Naive thymus-derived CD8-positive, alpha-beta T cell (primary cell): Measurements from ENCODE around the gene CRYGS. TPM values are rescaled to one million over a fixed set of nuclear protein-coding genes. Genes with fewer than 3 reads are reported as not detected.
"Not testable (repeated sequence)": the region's sequence is repeated elsewhere in the genome, so short reads cannot be mapped to it uniquely, and the experiment has no call there.

Experiments
- ATAC-seq, 2 donors: fragments of 150-1000 bp; cut with Tn5 transposase in 1 of 2; sonication (Bioruptor Pico), chemical (Tn5 transposase) in 1 of 2; 1 replicate in 1 of 2; 2 replicates in 1 of 2; pipeline ENCODE4 v1.10.0; 2021; ENCODE audit warnings: mild to moderate bottlenecking in 2 of 2, moderate library complexity in 2 of 2
- POLR2A ChIA-PET: fragments of 350-600 bp; sonication (Branson Sonifier 250); formaldehyde crosslinking; loops from one replicate; lab custom pipeline; 2021; ENCODE audit warnings: antibody characterized with exemption; lab: Charles Lee
- DNase-seq, 10 donors: peaks; one replicate each; pipeline versions ENCODE4 v3.0.0 to v3.0.0-alpha.2; 2020 to 2022
- H3K27ac Mint-ChIP-seq, 10 donors: one replicate each; pipeline ENCODE4 v1.8.0; 2020 to 2022; ENCODE audit warnings: mild to moderate bottlenecking in 10 of 10, mixed read lengths in 10 of 10, moderate library complexity in 4 of 10, inconsistent platforms in 1 of 10
- H3K27me3 Mint-ChIP-seq, 5 donors: one replicate each; pipeline ENCODE4 v1.8.0; 2021 to 2022; ENCODE audit warnings: mixed read lengths in 5 of 5
- H3K36me3 Mint-ChIP-seq, 3 donors: one replicate each; pipeline ENCODE4 v1.8.0; 2020 to 2022; ENCODE audit warnings: mixed read lengths in 3 of 3, mild to moderate bottlenecking in 2 of 3, inconsistent platforms in 1 of 3
- H3K4me1 Mint-ChIP-seq, 4 donors: one replicate each; pipeline ENCODE4 v1.8.0; 2021 to 2022; ENCODE audit warnings: mixed read lengths in 4 of 4
- H3K4me3 Mint-ChIP-seq, 10 donors: one replicate each; pipeline ENCODE4 v1.8.0; 2020 to 2022; ENCODE audit warnings: mild to moderate bottlenecking in 10 of 10, mixed read lengths in 10 of 10, moderate library complexity in 6 of 10, inconsistent platforms in 1 of 10
- H3K9me3 Mint-ChIP-seq, 9 donors: one replicate each; pipeline ENCODE4 v1.8.0; 2020 to 2022; ENCODE audit warnings: mixed read lengths in 9 of 9, mild to moderate bottlenecking in 3 of 9, inconsistent platforms in 1 of 9, moderate library complexity in 1 of 9
- polyA plus RNA-seq, 3 donors: library from polyadenylated mRNA; unstranded; fragments of 300-500 nt; fragmentation: Illumina TruSeq; gene quantifications; one replicate each; pipeline ENCODE4 v1.2.3, GENCODE V29; 2021
- total RNA-seq, 8 experiments: library from RNA in 2 of 8; stranded (reverse) in 2 of 8; gene quantifications; one replicate each; pipeline ENCODE4 v1.2.3 and lab custom pipeline; 2021 to 2026

CRYGS gene
- total and polyA plus RNA-seq, 5 experiments from 2014 or later: 0.24 to 12.1 (median 0.43) TPM

DNA sequence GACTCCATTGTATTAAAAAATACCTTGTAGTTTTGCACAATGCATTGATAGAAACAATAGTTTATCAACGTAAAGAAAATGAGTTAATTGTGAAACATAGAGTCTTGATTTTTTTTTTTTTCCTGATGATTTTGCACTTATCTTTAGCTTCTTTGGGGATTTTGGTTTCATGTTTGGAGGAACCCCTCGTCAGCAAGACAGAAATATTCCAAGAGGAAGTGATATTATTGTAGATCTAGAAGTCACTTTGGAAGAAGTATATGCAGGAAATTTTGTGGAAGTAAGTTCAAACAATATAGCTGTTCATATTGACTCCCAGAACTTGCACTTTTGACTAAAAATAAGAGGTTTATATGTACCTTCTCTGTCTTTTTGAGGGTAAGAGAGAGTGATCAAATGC is 33.3 kb upstream of the CRYGS start:
- peaks cover 9 to 26% (median 14%) of the 10 kb centered on the region in 4 donors for H3K4me1 Mint-ChIP-seq
- H3K27me3 Mint-ChIP-seq: no peaks in the 10 kb centered on the region
- DNase-seq: no peak
- peaks cover 0 to 94% (median 24%) of the 10 kb centered on the region in 3 donors for H3K36me3 Mint-ChIP-seq
- POLR2A ChIA-PET: interaction anchor here (0.7 kb wide), 1 partner anchor 206 kb away, joined by 3 read pairs; the partner anchor contains the start of gene EIF4A2
- H3K4me3 Mint-ChIP-seq: no peak overlapping the region
- peak overlapping the region in 1 of 10 donors; percentile 78 for H3K27ac Mint-ChIP-seq
- no peak for ATAC-seq
- H3K9me3 Mint-ChIP-seq: no peaks in the 10 kb centered on the region

DNA sequence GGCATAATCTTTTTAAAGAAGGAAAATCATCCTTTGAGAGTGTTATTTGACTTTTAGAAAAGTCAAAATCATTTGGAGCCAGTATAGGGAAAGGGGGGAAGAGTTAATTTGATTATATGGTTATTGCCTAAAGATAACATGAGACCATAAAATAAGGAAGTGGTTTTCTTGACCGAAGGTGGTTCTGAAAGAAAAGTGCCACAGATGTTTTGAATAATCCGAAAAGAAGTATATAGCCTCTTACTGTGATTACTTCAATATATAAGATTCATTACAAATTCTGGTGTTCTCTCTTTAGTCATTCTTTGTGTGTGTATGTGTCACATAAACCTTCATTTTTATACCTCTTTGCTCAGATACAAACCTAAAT is 27.4 kb upstream of the CRYGS start:
- Mint-ChIP-seq H3K4me3 (peak overlapping the region; percentile 91 to 99 (median 96)), H3K27me3 (no peaks in the 10 kb centered on the region), H3K4me1 (peaks cover 26 to 53% (median 48%) of the 10 kb centered on the region in 4 donors), H3K9me3 (no peaks in the 10 kb centered on the region), H3K36me3 (peaks cover 0 to 43% (median 17%) of the 10 kb centered on the region in 3 donors), H3K27ac (peak overlapping the region; percentile 74 to 99 (median 98))
- POLR2A ChIA-PET: interaction anchor here (1.4 to 5.6 kb wide), 4 partner anchors 9 to 634 kb away, joined by 3 to 85 read pairs (median 16); partner anchors contain the start of genes EIF4A2 and TRA2B
- no peak for DNase-seq
- no peak for ATAC-seq

DNA sequence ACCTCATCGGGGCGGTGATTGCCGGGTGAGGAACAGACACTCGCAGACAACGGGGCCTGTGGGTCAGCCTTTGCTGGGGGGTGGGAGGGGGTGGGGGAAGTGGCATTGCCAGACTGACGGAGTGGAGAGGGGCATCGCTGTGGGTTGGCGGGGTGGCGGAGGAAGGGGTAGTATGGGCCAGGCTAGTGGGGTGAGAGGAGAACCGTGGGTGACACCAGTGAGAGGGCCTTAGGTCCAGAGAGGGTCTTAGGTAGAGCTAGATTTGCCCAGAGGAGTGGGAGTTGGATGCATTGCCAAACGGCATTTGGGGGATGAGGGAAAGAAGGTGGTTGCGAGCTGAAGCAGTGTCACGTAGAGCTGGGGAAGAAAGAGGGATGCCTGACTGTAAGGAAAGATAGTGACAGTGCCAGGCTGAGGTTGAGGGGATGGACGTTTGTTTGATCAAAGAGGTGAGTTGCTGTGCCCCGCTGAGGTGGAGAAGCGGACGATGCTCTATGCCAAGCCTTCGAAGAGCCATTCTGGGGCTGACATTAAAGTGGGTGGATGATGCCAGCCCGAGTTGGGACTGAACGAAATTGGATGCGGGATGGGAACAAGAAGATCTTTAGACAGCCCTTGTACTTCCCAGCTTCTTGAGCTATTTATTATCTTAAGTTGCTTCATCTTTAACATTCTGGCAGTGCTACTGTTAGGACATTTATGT is 26.9 kb upstream of the CRYGS start:
- ATAC-seq (no peak), DNase-seq (peak in 2 of 10 donors; percentile 1 to 4)
- Mint-ChIP-seq H3K9me3 (no peaks in the 10 kb centered on the region), H3K27me3 (no peaks in the 10 kb centered on the region), H3K36me3 (peaks cover 0 to 38% (median 13%) of the 10 kb centered on the region in 3 donors), H3K4me3 (peak overlapping the region; percentile 91 to 99 (median 96)), H3K27ac (peak overlapping the region; percentile 74 to 99 (median 98)), H3K4me1 (peaks cover 30 to 59% (median 53%) of the 10 kb centered on the region in 4 donors)
- POLR2A ChIA-PET: interaction anchor here (0.9 to 5.6 kb wide), 9 partner anchors 9 to 985 kb away, joined by 3 to 85 read pairs (median 5); partner anchors contain the start of genes EIF4A2, SENP2 and TRA2B

DNA sequence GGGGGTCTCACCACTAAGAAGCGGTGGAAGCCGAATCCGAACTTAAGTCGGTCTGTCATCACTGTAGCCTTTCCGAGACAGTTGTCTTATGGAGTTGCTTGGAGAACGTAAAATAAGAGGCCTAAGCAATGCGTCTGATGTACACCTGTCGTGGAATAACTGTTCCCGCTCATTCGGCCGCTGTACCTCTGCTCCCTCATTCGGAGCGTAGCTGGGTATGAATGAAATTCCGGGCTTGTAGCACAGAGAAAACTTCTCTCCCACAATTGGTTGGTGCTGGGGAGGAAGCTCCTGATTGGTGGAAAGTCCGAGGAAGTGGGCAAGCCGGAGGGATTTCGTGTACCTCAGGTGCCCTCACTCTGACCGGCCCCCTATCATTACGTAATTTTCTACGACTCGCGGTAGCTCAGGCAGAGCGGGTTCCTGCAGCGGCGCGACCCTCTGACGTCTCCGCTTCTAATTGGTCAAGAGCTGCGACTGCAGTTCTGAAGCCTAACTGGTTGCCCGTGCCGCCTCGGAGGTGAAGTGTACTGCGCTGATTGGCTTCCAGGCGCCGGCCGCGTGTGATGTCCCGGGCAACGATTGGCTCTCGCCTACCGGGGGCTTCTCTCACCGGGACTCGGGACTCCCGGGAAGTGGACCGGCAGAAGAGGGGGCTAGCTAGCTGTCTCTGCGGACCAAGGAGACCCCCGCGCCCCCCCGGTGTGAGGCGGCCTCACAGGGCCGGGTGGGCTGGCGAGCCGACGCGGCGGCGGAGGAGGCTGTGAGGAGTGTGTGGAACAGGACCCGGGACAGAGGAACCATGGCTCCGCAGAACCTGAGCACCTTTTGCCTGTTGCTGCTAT is 26.1 kb upstream of the CRYGS start, which contains the start of gene DNAJB11:
DNAJB11 (plus strand) TSS at position 625 of the 845 bp plus-strand sequence; CDS start at position 803, 178 bp downstream.
- Mint-ChIP-seq H3K9me3 (no peaks in the 10 kb centered on the region), H3K4me1 (peaks cover 28 to 65% (median 53%) of the 10 kb centered on the region in 4 donors), H3K27me3 (no peaks in the 10 kb centered on the region), H3K36me3 (peaks cover 0 to 30% (median 8%) of the 10 kb centered on the region in 3 donors), H3K4me3 (peak within 1 kb of the TSS; percentile 91 to 99 (median 96)), H3K27ac (peak within 1 kb of the TSS; percentile 78 to 99 (median 98))
- DNase-seq: peak; percentile 92 to 99 (median 98)
- ATAC-seq: peak; percentile 84 to 86
- POLR2A ChIA-PET: interaction anchor here (0.9 to 5.6 kb wide), 9 partner anchors 8 to 984 kb away, joined by 3 to 85 read pairs (median 5); partner anchors contain the start of genes EIF4A2, SENP2 and TRA2B

DNA sequence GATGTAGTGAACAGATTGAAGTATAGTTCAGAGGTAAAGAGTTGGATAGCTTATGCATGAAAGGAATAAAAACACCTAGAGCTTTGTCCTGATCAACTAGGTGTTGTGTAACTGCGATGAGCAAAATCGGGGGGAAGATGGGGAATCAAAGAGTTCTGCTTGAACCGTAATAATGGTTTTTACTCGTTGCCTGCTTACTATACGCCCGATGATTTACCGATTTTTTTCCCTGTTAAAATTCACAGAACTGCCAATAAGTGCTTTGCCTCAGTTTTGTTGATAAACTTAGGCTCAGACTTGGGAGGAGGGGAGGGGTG is 25.6 kb upstream of the CRYGS start:
- peaks cover 0 to 25% (median 8%) of the 10 kb centered on the region in 3 donors for H3K36me3 Mint-ChIP-seq
- no peak for DNase-seq
- H3K9me3 Mint-ChIP-seq: no peaks in the 10 kb centered on the region
- peak overlapping the region; percentile 78 to 99 (median 98) for H3K27ac Mint-ChIP-seq
- POLR2A ChIA-PET: interaction anchor here (0.9 to 5.6 kb wide), 7 partner anchors 47 to 984 kb away, joined by 3 to 85 read pairs (median 5); partner anchors contain the start of genes EIF4A2, SENP2 and TRA2B
- no peak for ATAC-seq
- H3K4me3 Mint-ChIP-seq: peak overlapping the region; percentile 91 to 99 (median 96)
- H3K27me3 Mint-ChIP-seq: no peaks in the 10 kb centered on the region
- peaks cover 28 to 68% (median 53%) of the 10 kb centered on the region in 4 donors for H3K4me1 Mint-ChIP-seq

DNA sequence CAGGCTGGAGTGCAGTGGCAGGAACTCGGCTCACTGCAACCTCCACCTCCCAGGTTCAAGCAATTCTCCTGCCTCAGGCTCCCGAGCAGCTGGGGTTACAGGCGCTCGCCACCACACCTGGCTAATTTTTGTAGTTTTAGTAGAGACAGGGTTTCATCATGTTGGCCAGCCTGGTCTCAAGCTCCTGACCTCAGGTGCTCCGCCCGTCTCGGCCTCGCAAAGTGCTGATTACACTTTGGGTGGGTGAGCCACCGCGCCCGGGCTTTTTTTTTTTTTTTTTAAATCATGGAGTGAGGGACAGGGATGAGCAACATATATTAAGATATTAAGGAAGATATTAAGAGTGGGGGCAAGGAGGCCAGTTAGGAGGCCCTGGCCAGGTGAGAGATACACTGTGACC is 25.2 kb upstream of the CRYGS start:
- POLR2A ChIA-PET: interaction anchor here (2.7 to 5.6 kb wide), 2 partner anchors 215 to 632 kb away, joined by 22 to 85 read pairs; partner anchors contain the start of genes EIF4A2 and TRA2B
- Mint-ChIP-seq H3K36me3 (peaks cover 0 to 21% (median 8%) of the 10 kb centered on the region in 3 donors), H3K4me3 (peak overlapping the region; percentile 91 to 99 (median 96)), H3K27ac (peak overlapping the region in 9 of 10 donors; percentile 91 to 99 (median 99)), H3K4me1 (peaks cover 28 to 69% (median 53%) of the 10 kb centered on the region in 4 donors)
- ATAC-seq, DNase-seq, H3K27me3 Mint-ChIP-seq, H3K9me3 Mint-ChIP-seq: not testable (repeated sequence)

DNA sequence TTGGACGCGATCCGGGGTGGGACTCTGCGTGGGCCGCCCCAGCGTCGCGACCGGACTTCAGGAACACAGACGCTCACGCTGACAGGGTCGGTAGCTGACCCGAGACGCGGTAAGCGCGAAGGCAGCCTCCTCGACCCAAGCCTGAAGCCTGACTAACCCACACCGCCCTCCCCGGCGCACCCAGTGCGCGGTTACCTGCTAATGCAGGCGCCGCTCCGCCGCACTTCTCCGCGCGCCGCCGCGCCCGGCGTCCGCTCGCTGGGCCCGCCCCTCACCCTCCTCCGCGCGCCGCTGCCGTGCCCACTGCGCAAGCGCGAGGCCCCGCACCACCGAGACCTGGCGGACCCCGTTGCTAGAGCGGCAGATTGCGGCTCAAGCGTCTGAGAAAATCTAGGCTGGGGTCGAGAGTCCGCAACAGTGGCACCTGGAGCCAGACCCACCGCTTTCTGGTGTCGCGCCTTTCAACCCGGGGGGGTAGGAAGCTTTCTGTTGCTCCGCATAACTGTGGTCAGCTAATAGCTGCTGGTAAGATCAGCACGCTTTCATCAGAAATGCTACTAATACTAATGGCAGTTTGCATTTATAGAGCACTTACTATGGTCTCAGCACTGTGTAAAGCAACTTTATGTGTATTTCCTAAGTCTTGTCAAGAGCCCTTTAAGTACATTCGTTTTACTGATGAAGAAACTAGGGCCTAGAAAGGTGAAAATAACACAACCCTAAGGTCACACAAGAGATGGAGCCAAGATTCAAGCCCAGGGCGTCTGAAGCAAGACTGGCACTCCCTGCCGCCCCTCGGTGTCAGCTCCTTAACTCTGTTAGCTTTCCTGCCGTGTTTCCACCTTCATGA is 23.1 kb upstream of the CRYGS start, which contains the start of gene TBCCD1:
TBCCD1 (minus strand) TSS at position 268 of the 850 bp plus-strand sequence. CDS start 3,010 bp downstream, outside the sequence.
- peak within 1 kb of the TSS; percentile 92 to 97 (median 94) for H3K4me3 Mint-ChIP-seq
- peak within 1 kb of the TSS; percentile 91 to 98 (median 97) for H3K27ac Mint-ChIP-seq
- DNase-seq: peak; percentile 88 to 100 (median 96)
- POLR2A ChIA-PET: interaction anchor here (1.3 to 5.6 kb wide), 3 partner anchors 49 to 630 kb away, joined by 4 to 85 read pairs (median 22); partner anchors contain the start of genes EIF4A2 and TRA2B
- H3K36me3 Mint-ChIP-seq: peaks cover 0 to 14% (median 4%) of the 10 kb centered on the region in 3 donors
- no peaks in the 10 kb centered on the region for H3K27me3 Mint-ChIP-seq
- peak; percentile 50 to 60 for ATAC-seq
- H3K4me1 Mint-ChIP-seq: peaks cover 31 to 77% (median 65%) of the 10 kb centered on the region in 4 donors
- no peaks in the 10 kb centered on the region for H3K9me3 Mint-ChIP-seq

DNA sequence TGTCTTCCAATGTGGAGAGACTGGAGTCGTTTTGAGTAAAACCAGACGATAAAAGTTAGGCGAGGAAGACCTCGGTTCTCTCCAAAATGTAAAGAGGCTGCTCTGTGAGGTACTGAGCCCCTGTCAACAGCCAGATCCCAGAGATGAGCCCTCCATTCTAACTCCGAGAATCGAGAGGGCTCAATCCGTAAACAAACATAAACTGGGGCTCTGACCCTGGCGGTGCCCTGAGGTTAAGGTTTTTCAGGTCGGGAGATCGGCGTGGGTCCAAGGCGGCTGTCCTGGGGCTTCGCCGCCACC is 22.5 kb upstream of the CRYGS start:
- Mint-ChIP-seq H3K4me3 (peak overlapping the region; percentile 92 to 97 (median 94)), H3K27ac (peak overlapping the region; percentile 90 to 98 (median 97)), H3K4me1 (peaks cover 34 to 78% (median 68%) of the 10 kb centered on the region in 4 donors), H3K27me3 (no peaks in the 10 kb centered on the region), H3K9me3 (no peaks in the 10 kb centered on the region), H3K36me3 (peaks cover 0 to 18% (median 8%) of the 10 kb centered on the region in 3 donors)
- ATAC-seq: no peak
- no peak for DNase-seq
- POLR2A ChIA-PET: interaction anchor here (1.0 to 5.6 kb wide), 4 partner anchors 48 to 629 kb away, joined by 3 to 85 read pairs (median 5); partner anchors contain the start of gene EIF4A2

DNA sequence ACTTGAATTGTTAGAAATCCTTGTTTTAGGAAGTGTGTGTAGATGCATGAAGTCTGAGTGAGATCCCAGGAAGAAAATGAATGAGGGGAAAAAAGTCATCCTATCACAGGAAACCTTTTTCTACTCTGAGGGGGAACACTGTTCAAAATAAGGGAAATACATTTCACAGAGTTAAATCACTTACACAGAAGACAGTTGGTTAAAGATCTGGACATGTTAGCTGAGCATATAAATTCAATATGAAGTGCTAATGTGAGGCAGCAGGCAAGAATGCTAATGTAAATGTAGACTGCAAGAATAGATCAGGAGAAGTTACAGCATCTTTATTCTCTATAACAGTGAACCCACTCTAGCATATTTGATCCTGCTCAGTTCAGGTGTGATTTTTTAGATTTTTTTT is 20.4 kb upstream of the CRYGS start:
- H3K4me1 Mint-ChIP-seq: peaks cover 30 to 78% (median 67%) of the 10 kb centered on the region in 4 donors
- peak overlapping the region in 8 of 10 donors; percentile 2 to 44 (median 26) for H3K4me3 Mint-ChIP-seq
- H3K9me3 Mint-ChIP-seq: no peaks in the 10 kb centered on the region
- peak overlapping the region in 3 of 10 donors; percentile 21 to 82 (median 48) for H3K27ac Mint-ChIP-seq
- H3K27me3 Mint-ChIP-seq: no peaks in the 10 kb centered on the region
- ATAC-seq (no peak), DNase-seq (no peak)
- POLR2A ChIA-PET: no interaction called here
- H3K36me3 Mint-ChIP-seq: peaks cover 0 to 32% (median 12%) of the 10 kb centered on the region in 3 donors

DNA sequence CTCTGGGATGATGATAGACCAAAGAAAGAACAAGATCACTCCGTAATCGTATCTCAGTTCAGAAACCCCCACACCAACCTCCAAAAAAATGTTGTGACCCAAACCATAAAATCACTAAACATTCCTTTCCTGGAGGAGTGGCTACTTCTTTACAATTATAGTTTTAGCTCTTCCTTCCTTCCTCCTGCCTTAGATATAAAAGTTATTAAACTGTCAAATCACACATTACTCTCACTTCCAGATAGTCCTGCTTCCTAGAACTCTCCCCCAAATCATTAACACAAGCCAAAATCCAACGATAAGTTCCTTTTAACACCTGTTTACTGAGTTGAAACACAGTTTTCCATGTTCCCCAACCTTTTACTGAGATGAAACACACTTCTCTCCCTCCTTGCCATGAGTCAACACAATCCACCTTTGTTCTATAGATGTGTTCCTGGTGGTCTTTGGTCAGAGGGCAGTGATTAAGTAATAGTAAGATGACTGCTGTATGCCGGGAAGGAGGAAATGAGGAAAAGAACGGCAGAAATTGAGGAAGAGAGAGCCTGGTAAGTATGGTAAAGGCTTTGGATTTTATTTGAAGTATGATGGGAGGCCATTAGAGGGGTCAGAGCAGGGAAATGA is 8.3 kb upstream of the CRYGS start:
- no peak for DNase-seq
- Mint-ChIP-seq H3K27ac (peak overlapping the region in 2 of 10 donors; percentile 21 to 77), H3K27me3 (no peaks in the 10 kb centered on the region), H3K36me3 (peaks cover 7 to 76% (median 16%) of the 10 kb centered on the region in 3 donors), H3K9me3 (no peaks in the 10 kb centered on the region), H3K4me3 (no peak overlapping the region), H3K4me1 (peaks cover 0 to under 1% (median under 1%) of the 10 kb centered on the region in 4 donors)
- no peak for ATAC-seq
- POLR2A ChIA-PET: no interaction called here

DNA sequence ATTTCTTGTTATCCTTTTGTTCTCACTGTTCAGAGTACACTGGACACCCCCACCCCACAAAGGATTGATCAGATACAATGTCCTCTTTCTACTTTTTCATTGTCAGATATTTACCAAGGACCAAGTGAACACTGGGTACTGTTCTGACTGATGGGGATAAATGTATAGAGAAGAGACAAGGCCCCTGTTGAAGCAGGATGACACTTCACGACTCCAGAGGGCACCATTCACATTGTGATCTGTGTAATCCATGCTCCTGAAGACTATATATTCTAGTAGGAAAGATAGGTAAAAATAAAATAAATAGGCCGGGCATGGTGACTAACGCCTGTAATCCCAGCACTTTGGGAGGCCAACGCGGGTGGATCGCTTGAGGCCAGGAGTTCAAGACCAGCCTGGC is 7.2 kb upstream of the CRYGS start:
- no peak for ATAC-seq
- Mint-ChIP-seq H3K9me3 (no peaks in the 10 kb centered on the region), H3K27ac (no peak overlapping the region), H3K36me3 (peaks cover 4 to 72% (median 12%) of the 10 kb centered on the region in 3 donors), H3K4me1 (no peaks in the 10 kb centered on the region), H3K27me3 (no peaks in the 10 kb centered on the region), H3K4me3 (no peak overlapping the region)
- POLR2A ChIA-PET: no interaction called here
- no peak for DNase-seq
